ENCODE measurements around the gene ESPNL.

Gene ESPNL

GRCh38 chr2:238140040-238140439, 39.9 kb downstream of the ESPNL start:
- DNase-seq (ENCODE audit: low read depth in 2 of 2): no peak

GRCh38 chr2:238140721-238141540, 40.8 kb downstream of the ESPNL start:
- DNase-seq (ENCODE audit: low read depth in 2 of 2): no peak

GRCh38 chr2:238141541-238142318, 41.6 kb downstream of the ESPNL start:
- DNase-seq (ENCODE audit: low read depth in 2 of 2): no peak

- DNase-seq (ENCODE audit: low read depth in 2 of 2): no peak
Measured at GRCh38 chr2:238142382-238143205, 42.5 kb downstream of the ESPNL start.

DNA sequence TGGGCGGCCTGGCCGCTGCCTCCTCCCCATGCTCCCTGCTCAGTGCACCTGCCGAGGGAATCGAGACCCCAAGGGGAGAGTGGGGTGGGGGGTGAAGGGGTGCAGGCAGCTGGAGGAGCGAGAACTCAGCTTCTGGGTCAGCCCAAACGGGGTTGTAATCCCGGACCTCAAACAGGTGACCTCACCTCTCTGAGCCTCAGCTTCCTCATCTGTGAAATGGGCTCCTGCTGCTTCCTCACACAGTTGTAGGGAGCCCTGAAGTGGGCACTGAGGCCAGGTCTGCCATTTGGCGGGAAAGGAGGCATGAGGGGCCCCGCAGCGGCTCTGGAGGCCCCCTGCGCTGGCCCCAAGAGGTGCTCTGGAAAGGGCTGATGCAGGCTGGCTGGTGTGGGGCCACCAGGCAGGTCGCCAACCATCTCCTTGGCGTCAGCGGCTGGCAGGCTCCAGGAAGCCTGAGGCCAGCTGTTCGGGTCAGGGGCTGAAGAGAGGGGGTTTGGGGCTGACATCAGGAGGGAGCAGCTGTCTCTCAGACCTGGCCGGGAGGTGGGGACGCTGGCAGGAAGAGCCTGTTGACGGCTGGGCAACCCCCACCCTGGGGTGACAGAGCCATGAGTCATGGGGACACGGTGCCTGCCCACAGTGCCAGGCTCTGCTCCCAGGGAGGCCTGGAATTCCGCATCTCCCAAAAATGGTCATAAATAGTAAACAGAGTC, 43.3 kb downstream of the ESPNL start:
- DNase-seq (ENCODE audit: low read depth in 2 of 2): no peak

DNA sequence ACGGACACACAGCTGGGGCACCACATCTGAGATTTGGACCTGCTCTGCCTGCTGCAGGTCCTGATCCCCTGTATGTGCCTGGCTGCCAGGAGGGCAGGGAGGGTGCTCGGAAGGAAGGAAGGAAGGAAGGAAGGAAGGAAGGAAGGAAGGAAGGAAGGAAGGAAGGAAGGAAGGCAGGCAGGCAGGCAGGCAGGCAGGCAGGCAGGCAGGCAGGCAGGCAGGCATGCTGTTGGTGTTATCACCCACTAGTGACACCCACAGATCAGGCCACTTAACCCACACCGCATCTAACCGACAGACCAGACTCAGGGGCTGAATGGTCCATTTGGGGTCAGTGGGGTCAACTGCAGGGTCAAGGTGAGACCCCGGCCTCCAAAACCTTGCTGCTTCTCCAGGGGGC, 44.1 kb downstream of the ESPNL start:
- no peak for DNase-seq (ENCODE audit: low read depth in 2 of 2)

DNA sequence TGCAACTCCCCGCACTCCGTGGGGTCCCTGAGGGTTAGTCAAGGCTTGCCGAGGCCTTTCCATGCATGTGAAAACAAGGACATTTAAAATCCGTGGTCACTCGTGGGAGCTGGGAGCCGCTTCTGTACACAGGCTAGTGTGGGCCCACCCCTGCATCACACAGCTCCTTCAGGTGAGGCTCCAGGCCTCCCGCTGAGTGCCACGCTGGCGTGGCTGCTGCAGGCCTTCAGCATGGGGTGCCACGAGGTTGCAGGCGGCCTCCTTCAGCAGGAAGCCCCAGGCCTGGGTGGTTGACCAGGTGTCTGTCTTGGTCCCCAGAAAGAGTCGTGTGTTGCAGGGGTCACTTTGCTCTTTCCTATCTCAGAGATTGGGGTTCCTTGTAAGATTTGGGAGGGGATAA, 44.9 kb downstream of the ESPNL start:
- no peak for DNase-seq (ENCODE audit: low read depth in 2 of 2)

GRCh38 chr2:238145851-238146250, 45.7 kb downstream of the ESPNL start:
- no peak for DNase-seq (ENCODE audit: low read depth in 2 of 2)

DNA sequence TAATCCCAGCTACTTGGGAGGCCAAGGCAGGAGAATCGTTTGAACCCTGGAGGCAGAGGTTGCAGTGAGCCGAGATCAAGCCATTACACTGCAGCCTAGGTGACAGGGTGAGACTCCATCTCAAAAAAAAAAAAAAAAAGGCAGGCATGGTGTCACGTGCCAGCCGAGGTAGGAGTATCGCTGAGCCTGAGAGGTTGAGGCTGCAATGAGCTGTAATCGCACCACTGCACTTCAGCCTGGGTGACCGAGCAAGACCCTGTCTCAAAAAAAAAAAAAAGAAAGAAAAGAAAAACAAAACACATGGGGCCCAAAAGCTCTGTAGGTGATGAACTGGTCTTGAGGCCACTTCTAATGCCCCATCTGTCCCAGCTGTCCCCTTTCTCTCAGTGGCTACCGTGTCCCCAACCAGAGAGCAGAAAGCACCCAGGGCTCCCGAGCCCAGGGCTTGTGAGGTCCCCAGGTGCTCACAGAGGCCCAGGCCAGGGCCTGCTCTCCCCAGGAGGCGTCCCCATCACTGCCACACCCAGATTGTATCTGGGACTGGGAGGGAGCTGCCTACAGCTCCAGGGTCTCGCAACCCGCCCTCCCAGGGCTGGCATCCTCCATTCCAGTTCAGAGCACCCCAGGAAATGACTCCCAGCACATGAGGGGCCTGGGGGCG, 46.9 kb downstream of the ESPNL start:
- no peak for DNase-seq (ENCODE audit: low read depth in 2 of 2)

- no peak for DNase-seq (ENCODE audit: low read depth in 2 of 2)
Measured at GRCh38 chr2:238148981-238149380, 48.8 kb downstream of the ESPNL start.

DNA sequence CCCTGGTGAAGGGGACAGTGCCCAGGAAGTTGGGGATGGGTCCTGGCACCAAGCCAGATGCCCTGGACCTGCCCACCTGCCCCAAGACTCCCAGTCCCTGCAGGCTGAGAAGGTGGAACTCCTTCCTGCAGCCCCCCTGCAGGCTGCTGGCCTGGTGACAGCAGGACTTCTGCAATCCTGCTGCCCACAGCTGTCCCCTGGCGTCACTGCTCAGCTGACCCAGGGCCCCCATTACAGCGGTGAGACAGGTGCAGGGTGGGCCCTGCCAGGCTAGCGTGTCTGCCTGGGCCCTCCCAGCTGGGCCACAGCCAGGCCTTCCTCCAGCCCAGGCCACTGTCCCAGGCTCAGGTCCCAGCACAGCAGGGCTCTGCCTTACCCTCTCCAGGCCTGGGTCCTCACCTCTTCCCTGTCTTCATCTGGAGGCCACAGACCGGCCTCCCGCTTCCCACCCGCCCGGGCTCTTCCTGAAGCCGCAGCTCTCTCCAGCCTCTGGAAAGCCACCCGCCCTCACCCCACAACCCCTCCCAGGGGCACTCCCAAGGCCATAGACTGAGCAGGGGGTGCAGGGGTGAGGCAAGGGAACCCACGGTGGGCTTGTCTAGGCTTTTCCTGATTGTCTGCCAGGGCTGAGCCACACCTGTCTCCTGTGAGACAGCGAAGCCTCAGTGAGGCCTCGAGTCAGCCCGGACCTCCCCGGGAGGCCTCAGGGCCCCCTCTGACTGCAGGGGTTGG, 49.9 kb downstream of the ESPNL start:
- no peak for DNase-seq (ENCODE audit: low read depth in 2 of 2)

GRCh38 chr2:238150686-238151085, 50.5 kb downstream of the ESPNL start:
- DNase-seq (ENCODE audit: low read depth in 2 of 2): no peak

GRCh38 chr2:238151205-238151604, 51.1 kb downstream of the ESPNL start:
- DNase-seq (ENCODE audit: low read depth in 2 of 2): no peak

DNA sequence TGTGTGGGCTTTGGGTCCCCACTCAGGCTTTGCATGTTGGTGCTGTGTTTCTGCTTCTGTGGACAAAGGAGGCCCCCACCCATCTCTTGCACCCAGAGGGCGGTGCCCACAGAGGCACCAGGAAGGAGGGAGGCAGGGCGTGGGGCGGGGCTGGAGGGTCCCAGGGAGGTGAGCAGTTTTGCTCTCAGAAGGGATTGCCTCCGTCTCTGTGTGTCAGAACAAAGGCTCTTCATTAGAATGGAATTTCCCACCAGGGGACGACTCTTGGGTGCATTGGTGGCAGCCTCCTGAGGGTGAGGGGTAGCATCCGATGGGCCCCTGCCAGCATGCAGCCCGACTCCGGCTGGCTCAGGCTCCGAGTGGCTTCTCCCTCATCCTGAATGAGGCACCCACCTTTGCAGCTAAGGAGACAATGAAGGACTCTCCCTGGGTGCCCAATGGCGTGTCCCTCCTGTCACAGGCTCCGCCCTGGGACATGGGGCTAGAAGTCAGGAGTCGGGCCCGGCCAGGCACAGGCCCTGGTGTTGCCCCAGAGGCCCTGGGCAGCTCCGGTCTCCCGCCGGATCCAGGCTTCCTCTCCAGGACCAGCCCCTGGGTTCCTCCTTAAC, 51.6 kb downstream of the ESPNL start:
- no peak for DNase-seq (ENCODE audit: low read depth in 2 of 2)

DNA sequence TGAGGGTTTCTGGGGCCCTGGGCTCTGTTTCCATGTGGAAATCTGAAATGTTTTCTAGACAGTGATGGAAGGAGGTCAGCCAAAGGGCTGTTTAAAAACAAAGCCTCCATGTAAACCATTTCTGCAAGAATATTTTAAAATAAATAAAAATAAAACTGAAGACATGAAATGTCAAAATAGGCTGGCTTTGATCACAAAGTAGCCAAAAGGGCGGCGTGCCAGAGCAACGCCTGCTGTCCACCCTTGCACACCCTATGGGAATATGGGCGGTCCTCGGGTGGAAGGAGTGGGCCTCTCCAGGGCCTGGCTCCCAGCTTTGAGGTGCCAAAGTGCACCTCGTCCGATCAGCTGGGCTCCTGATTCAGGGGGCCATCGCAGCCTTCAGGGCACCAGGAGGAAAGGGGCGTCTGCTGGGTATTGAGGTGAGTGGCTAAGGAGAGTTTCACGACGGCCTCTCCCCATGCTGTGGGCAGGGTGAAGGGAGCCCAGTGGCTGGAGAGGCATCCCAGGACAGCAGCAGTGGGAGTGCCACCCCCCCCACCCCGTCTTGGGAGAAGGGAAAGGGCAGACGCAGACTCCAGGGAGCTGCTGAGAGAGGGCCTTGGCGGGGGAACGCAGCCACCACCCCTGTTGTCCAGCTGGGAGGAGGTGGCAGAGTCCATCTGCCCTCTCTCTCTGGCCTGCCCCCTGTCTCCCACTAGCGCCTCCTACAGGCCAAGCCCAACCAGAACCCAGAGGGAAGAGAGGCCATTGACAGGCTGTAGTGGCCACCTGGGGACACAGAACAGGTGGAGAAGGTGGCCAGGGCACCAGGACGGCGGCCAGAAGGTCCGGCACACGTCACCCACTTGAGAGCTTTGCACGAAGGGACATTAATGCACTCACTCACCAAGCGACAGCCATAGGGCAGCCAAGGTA, 52.9 kb downstream of the ESPNL start:
- DNase-seq (ENCODE audit: low read depth in 2 of 2): no peak

- no peak for DNase-seq (ENCODE audit: low read depth in 2 of 2)
Measured at GRCh38 chr2:238154570-238154969, 54.4 kb downstream of the ESPNL start.

GRCh38 chr2:238155051-238155760, 55.1 kb downstream of the ESPNL start:
- no peak for DNase-seq (ENCODE audit: low read depth in 2 of 2)
